Measurements from ENCODE around the gene TMEM30B.
"Not testable (repeated sequence)": the region's sequence is repeated elsewhere in the genome, so short reads cannot be mapped to it uniquely, and the experiment has no call there.

The TMEM30B gene

GRCh38 chr14:61246721-61247120, 34.4 kb downstream of the TMEM30B start:
- Histone ChIP-seq H3K27me3 (ENCODE audit: low read depth, low read length) (no peaks in the 10 kb centered on the region), H2AFZ (ENCODE audit: low read depth, low read length) (no peak overlapping the region), H3K4me3 (ENCODE audit: low read length) (no peak overlapping the region), H3K79me2 (ENCODE audit: low read length) (no peaks in the 10 kb centered on the region), H3K9ac (ENCODE audit: low read length) (no peak overlapping the region), H3K27ac (ENCODE audit: low read length) (no peak overlapping the region), H3K4me1 (ENCODE audit: low read length) (no peaks in the 10 kb centered on the region), H3K9me3 (ENCODE audit: insufficient read depth, low read length) (no peaks in the 10 kb centered on the region), H4K20me1 (ENCODE audit: insufficient read depth, low read length) (no peaks in the 10 kb centered on the region), H3K4me2 (ENCODE audit: low read length) (no peak overlapping the region), H3K36me3 (replicated peaks; ENCODE audit: low read depth, low read length) (no peaks in the 10 kb centered on the region)
- TF ChIP-seq EZH2phosphoT487 (IDR thresholded peaks at IDR 0.05; ENCODE audit: low read depth) (no peak), CTCF (IDR thresholded peaks at IDR 0.05; ENCODE audit: low read depth, low read length) (no peak)

GRCh38 chr14:61244009-61244408, 37.1 kb downstream of the TMEM30B start:
- Histone ChIP-seq H3K4me2 (ENCODE audit: low read length) (no peak overlapping the region), H4K20me1 (ENCODE audit: insufficient read depth, low read length) (no peaks in the 10 kb centered on the region), H3K79me2 (ENCODE audit: low read length) (no peaks in the 10 kb centered on the region), H3K9me3 (ENCODE audit: insufficient read depth, low read length) (no peaks in the 10 kb centered on the region), H3K4me1 (ENCODE audit: low read length) (no peaks in the 10 kb centered on the region), H3K27ac (ENCODE audit: low read length) (no peak overlapping the region), H3K36me3 (replicated peaks; ENCODE audit: low read depth, low read length) (no peaks in the 10 kb centered on the region), H3K4me3 (ENCODE audit: low read length) (no peak overlapping the region), H3K27me3 (ENCODE audit: low read depth, low read length) (no peaks in the 10 kb centered on the region), H2AFZ (ENCODE audit: low read depth, low read length) (no peak overlapping the region), H3K9ac (ENCODE audit: low read length) (no peak overlapping the region)
- TF ChIP-seq EZH2phosphoT487 (IDR thresholded peaks at IDR 0.05; ENCODE audit: low read depth) (no peak), CTCF (IDR thresholded peaks at IDR 0.05; ENCODE audit: low read depth, low read length) (no peak)

- Histone ChIP-seq H3K9ac (ENCODE audit: low read length) (no peak overlapping the region), H3K4me1 (ENCODE audit: low read length) (no peaks in the 10 kb centered on the region), H4K20me1 (ENCODE audit: insufficient read depth, low read length) (no peaks in the 10 kb centered on the region), H3K9me3 (ENCODE audit: insufficient read depth, low read length) (no peaks in the 10 kb centered on the region), H3K27ac (ENCODE audit: low read length) (no peak overlapping the region), H3K4me3 (ENCODE audit: low read length) (no peak overlapping the region), H3K79me2 (ENCODE audit: low read length) (no peaks in the 10 kb centered on the region), H3K27me3 (ENCODE audit: low read depth, low read length) (no peaks in the 10 kb centered on the region), H2AFZ (ENCODE audit: low read depth, low read length) (no peak overlapping the region), H3K4me2 (ENCODE audit: low read length) (no peak overlapping the region), H3K36me3 (replicated peaks; ENCODE audit: low read depth, low read length) (no peaks in the 10 kb centered on the region)
- TF ChIP-seq EZH2phosphoT487 (IDR thresholded peaks at IDR 0.05; ENCODE audit: low read depth), result no peak
- TF ChIP-seq CTCF (IDR thresholded peaks at IDR 0.05; ENCODE audit: low read depth, low read length), result no peak
Measured at GRCh38 chr14:61240206-61240605, 40.9 kb downstream of the TMEM30B start.

- not testable (repeated sequence) for H3K4me2 ChIP-seq (ENCODE audit: low read length); H3K4me3 ChIP-seq (ENCODE audit: low read length); H2AFZ ChIP-seq (ENCODE audit: low read depth, low read length); H3K27me3 ChIP-seq (ENCODE audit: low read depth, low read length); H3K4me1 ChIP-seq (ENCODE audit: low read length); H3K9me3 ChIP-seq (ENCODE audit: insufficient read depth, low read length); H3K36me3 ChIP-seq (replicated peaks; ENCODE audit: low read depth, low read length); H3K27ac ChIP-seq (ENCODE audit: low read length); H3K79me2 ChIP-seq (ENCODE audit: low read length); H4K20me1 ChIP-seq (ENCODE audit: insufficient read depth, low read length); H3K9ac ChIP-seq (ENCODE audit: low read length)
Measured at GRCh38 chr14:61239285-61239684, 41.9 kb downstream of the TMEM30B start.

Measured in OCI-LY3 (cell line).